HEK293 (cell line): ENCODE results near the gene C2CD2L.
A peak's percentile ranks its signal among the peaks of the same experiment; 100 is the strongest.

Experiments
- AEBP2 ChIP-seq: fragments of 450-650 bp; formaldehyde crosslinking; IDR thresholded peaks from 2 replicates; pipeline ENCODE4 v1.5.1; 2016; ENCODE audit warnings: missing biosample characterization, missing genetic modification characterization, borderline replicate concordance
- BCL11B ChIP-seq: fragments of 450-650 bp; formaldehyde crosslinking; IDR thresholded peaks from 2 replicates; pipeline ENCODE4 v1.5.1; 2016; ENCODE audit warnings: low read depth, missing biosample characterization, missing genetic modification characterization
- INSM2 ChIP-seq: fragments of 450-650 bp; formaldehyde crosslinking; IDR thresholded peaks from 2 replicates; pipeline ENCODE4 v1.5.1; 2016; ENCODE audit warnings: missing biosample characterization, missing genetic modification characterization
- KLF16 ChIP-seq: fragments of 450-650 bp; formaldehyde crosslinking; IDR thresholded peaks from 2 replicates; pipeline ENCODE4 v1.5.1; 2017; ENCODE audit warnings: missing biosample characterization, missing genetic modification characterization
- PRDM1 ChIP-seq: fragments of 450-650 bp; formaldehyde crosslinking; IDR thresholded peaks from 2 replicates; pipeline ENCODE4; 2016; ENCODE audit warnings: missing biosample characterization, missing genetic modification characterization
- PRDM2 ChIP-seq: fragments of 450-650 bp; formaldehyde crosslinking; IDR thresholded peaks from 2 replicates; pipeline ENCODE4 v1.5.1; 2016; ENCODE audit warnings: missing biosample characterization, missing genetic modification characterization, borderline replicate concordance
- SP2 ChIP-seq: fragments of 450-650 bp; formaldehyde crosslinking; IDR thresholded peaks from 2 replicates; pipeline ENCODE4 v1.5.1; 2016; ENCODE audit warnings: missing biosample characterization, missing genetic modification characterization
- SP3 ChIP-seq: fragments of 450-650 bp; formaldehyde crosslinking; IDR thresholded peaks from 2 replicates; pipeline ENCODE4 v1.5.1; 2016; ENCODE audit warnings: missing biosample characterization, missing genetic modification characterization
- WT1 ChIP-seq: fragments of 450-650 bp; formaldehyde crosslinking; IDR thresholded peaks from 2 replicates; pipeline ENCODE4 v1.5.1; 2016; ENCODE audit warnings: missing biosample characterization, missing genetic modification characterization
- YY1 ChIP-seq: fragments of 450-650 bp; formaldehyde crosslinking; IDR thresholded peaks from 2 replicates; pipeline ENCODE4 v1.5.1; 2018; ENCODE audit warnings: missing biosample characterization, missing genetic modification characterization
- ZBTB44 ChIP-seq: fragments of 450-650 bp; IDR thresholded peaks from 2 replicates; pipeline ENCODE4 v1.5.1; 2018; ENCODE audit warnings: missing biosample characterization, mild to moderate bottlenecking, missing genetic modification characterization
- ZFP3 ChIP-seq: fragments of 450-650 bp; formaldehyde crosslinking; IDR thresholded peaks from 2 replicates; pipeline ENCODE4 v1.5.1; 2016; ENCODE audit warnings: low read depth, missing biosample characterization, missing genetic modification characterization
- ZFP41 ChIP-seq: fragments of 450-650 bp; formaldehyde crosslinking; IDR thresholded peaks from 2 replicates; pipeline ENCODE4 v1.5.1; 2016; ENCODE audit warnings: missing biosample characterization, missing genetic modification characterization, borderline replicate concordance
- ZNF155 ChIP-seq: fragments of 450-650 bp; formaldehyde crosslinking; IDR thresholded peaks from 2 replicates; pipeline ENCODE4 v1.5.1; 2016; ENCODE audit warnings: missing biosample characterization, missing genetic modification characterization
- ZNF184 ChIP-seq: fragments of 450-650 bp; IDR thresholded peaks from 2 replicates; pipeline ENCODE4 v1.5.1; 2018; ENCODE audit warnings: missing biosample characterization, mild to moderate bottlenecking, missing genetic modification characterization
- ZNF2 ChIP-seq: fragments of 450-650 bp; formaldehyde crosslinking; IDR thresholded peaks from 2 replicates; pipeline ENCODE4 v1.5.1; 2016; ENCODE audit warnings: missing biosample characterization, missing genetic modification characterization
- ZNF202 ChIP-seq: fragments of 450-650 bp; formaldehyde crosslinking; IDR thresholded peaks from 2 replicates; pipeline ENCODE4 v1.5.1; 2016; ENCODE audit warnings: missing biosample characterization, missing genetic modification characterization, borderline replicate concordance
- ZNF266 ChIP-seq: fragments of 450-650 bp; formaldehyde crosslinking; IDR thresholded peaks from 2 replicates; pipeline ENCODE4 v1.5.1; 2016; ENCODE audit warnings: missing biosample characterization, missing genetic modification characterization, low read depth
- ZNF324 ChIP-seq: fragments of 450-650 bp; formaldehyde crosslinking; IDR thresholded peaks from 2 replicates; pipeline ENCODE4 v1.5.1; 2016; ENCODE audit warnings: missing biosample characterization, missing genetic modification characterization
- ZNF341 ChIP-seq: fragments of 450-650 bp; formaldehyde crosslinking; IDR thresholded peaks from 2 replicates; pipeline ENCODE4; 2016; ENCODE audit warnings: low read depth, missing biosample characterization, missing genetic modification characterization
- ZNF48 ChIP-seq: fragments of 450-650 bp; formaldehyde crosslinking; IDR thresholded peaks from 2 replicates; pipeline ENCODE4 v1.5.1; 2016; ENCODE audit warnings: missing biosample characterization, missing genetic modification characterization
- ZNF529 ChIP-seq: fragments of 450-650 bp; formaldehyde crosslinking; IDR thresholded peaks from 2 replicates; pipeline ENCODE4 v1.5.1; 2017; ENCODE audit warnings: missing genetic modification characterization, missing biosample characterization; ENCODE audit not compliant: insufficient replicate concordance
- ZNF544 ChIP-seq: fragments of 450-650 bp; formaldehyde crosslinking; IDR thresholded peaks from 2 replicates; pipeline ENCODE4 v1.5.0; 2017; ENCODE audit warnings: missing biosample characterization, missing genetic modification characterization
- ZNF626 ChIP-seq: fragments of 450-650 bp; sonication (Bioruptor Pico); formaldehyde crosslinking; IDR thresholded peaks from 2 replicates; pipeline ENCODE4 v1.5.1; 2018; ENCODE audit warnings: missing biosample characterization, missing genetic modification characterization, inconsistent platforms
- ZNF658 ChIP-seq: fragments of 450-650 bp; formaldehyde crosslinking; IDR thresholded peaks from 2 replicates; pipeline ENCODE4; 2016; ENCODE audit warnings: missing biosample characterization, missing genetic modification characterization
- ZNF660 ChIP-seq: fragments of 450-650 bp; IDR thresholded peaks from 2 replicates; pipeline ENCODE4 v1.5.1; 2018; ENCODE audit warnings: missing biosample characterization, mild to moderate bottlenecking, missing genetic modification characterization
- ZNF664 ChIP-seq: fragments of 450-650 bp; formaldehyde crosslinking; IDR thresholded peaks from 2 replicates; pipeline ENCODE4 v1.5.1; 2016; ENCODE audit warnings: missing biosample characterization, missing genetic modification characterization
- ZNF777 ChIP-seq: fragments of 450-650 bp; formaldehyde crosslinking; IDR thresholded peaks from 2 replicates; pipeline ENCODE4 v1.5.1; 2017; ENCODE audit warnings: missing biosample characterization, missing genetic modification characterization, borderline replicate concordance

C2CD2L gene

GRCh38 chr11:119106564-119107537 is at the start of gene C2CD2L (continued):
- TF ChIP-seq PRDM2 (tag by site-specific recombination) (no peak), SP3 (tag by site-specific recombination) (peak; percentile 76), YY1 (tag by site-specific recombination) (no peak), ZFP3 (no peak), ZBTB44 (tag by site-specific recombination) (no peak), ZNF2 (no peak), ZNF544 (tag by site-specific recombination) (no peak), ZNF266 (tag by site-specific recombination) (no peak), PRDM1 (0 out of 2 replicates have a peak, but pooled peaks have one; percentile 31), SP2 (tag by site-specific recombination) (peak; percentile 89), ZNF324 (no peak), ZNF202 (no peak), ZNF658 (no peak), ZNF664 (tag by site-specific recombination) (no peak), ZNF660 (tag by site-specific recombination) (peak; percentile 13; the same call in 1 of the 2 replicates), INSM2 (tag by site-specific recombination) (no peak), ZNF184 (tag by site-specific recombination) (no peak), KLF16 (tag by site-specific recombination) (no peak), ZNF155 (tag by site-specific recombination) (no peak), BCL11B (tag by site-specific recombination) (no peak), ZNF529 (no peak), ZNF626 (no peak), ZNF341 (tag by site-specific recombination) (peak; percentile 39; the same call in 1 of the 2 replicates), ZNF777 (no peak), ZFP41 (tag by site-specific recombination) (no peak), ZNF48 (tag by site-specific recombination) (no peak), AEBP2 (tag by site-specific recombination) (no peak), WT1 (tag by site-specific recombination) (0 out of 2 replicates have a peak, but pooled peaks have one; percentile 42)
